Activated gamma-delta T cell treated with anti-CD3 and anti-CD28 coated beads, Interleukin-2, amount 50 U/mL, for 16 hours (primary cell): ENCODE measurements around the gene PAM16.

Experiments used
- DNase-seq: peaks from one replicate; pipeline ENCODE4 v3.0.0-alpha.2; 2020; ENCODE audit warnings: low read depth

Gene PAM16

DNA sequence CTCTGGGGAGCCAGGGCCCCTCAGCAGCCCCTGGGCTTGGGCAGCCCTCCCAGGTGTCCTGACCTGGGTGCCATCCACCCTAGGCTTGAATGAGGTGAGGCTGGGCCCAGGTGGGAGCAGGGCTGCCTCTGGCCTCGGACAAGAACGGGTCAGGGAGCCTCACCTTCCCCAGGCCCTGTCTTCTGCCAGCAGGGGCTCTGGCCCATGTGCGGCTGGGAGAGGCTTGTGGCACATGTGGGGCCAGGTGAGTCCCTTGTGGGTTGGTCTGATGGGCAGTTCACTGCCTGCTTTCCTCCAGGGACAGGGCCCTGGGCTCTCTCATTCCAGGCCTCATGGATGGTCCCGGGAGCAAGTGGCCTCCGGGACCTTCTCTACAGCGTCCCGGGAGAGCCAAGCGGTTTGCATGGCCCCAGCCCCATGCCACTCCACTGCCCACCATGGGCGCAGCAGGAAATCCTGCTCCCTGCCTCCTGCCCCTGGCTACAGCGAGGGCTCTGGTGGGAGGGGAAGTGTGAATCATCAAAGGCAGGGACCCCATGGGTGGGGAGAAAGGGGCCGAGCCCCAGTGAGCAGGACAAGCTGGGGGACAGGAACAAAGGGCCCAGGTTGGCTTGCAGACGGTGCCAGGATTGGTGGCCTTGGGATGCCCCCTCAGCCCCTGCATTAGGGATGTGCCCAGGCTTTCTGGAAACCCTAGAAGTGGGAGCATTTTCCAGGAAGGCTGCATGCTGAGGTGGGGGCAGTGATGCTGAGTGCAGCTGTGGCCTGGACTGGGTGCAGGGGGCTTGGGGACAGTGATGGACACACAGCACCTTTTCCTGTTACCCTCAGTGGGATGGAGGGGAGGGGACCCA lies 32.7 kb upstream of the PAM16 start:
- no peak for DNase-seq

DNA sequence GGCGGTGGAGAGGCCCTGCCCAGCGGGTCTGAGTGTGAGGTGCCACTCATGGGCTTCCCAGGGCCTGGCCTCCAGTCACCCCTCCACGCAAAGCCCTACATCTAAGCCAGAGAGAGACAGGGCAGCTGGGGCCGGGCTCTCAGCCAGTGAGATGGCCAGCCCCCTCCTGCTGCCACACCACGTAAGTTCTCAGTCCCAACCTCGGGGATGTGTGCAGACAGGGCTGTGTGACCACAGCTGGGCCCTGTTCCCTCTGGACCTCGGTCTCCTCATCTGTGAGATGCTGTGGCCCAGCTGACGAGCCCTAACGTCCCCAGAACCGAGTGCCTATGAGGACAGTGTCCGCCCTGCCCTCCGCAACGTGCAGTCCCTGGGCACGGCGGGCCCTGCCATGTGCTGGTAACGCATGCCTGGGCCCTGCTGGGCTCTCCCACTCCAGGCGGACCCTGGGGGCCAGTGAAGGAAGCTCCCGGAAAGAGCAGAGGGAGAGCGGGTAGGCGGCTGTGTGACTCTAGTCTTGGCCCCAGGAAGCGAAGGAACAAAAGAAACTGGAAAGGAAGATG lies 31.8 kb upstream of the PAM16 start:
- no peak for DNase-seq

DNA sequence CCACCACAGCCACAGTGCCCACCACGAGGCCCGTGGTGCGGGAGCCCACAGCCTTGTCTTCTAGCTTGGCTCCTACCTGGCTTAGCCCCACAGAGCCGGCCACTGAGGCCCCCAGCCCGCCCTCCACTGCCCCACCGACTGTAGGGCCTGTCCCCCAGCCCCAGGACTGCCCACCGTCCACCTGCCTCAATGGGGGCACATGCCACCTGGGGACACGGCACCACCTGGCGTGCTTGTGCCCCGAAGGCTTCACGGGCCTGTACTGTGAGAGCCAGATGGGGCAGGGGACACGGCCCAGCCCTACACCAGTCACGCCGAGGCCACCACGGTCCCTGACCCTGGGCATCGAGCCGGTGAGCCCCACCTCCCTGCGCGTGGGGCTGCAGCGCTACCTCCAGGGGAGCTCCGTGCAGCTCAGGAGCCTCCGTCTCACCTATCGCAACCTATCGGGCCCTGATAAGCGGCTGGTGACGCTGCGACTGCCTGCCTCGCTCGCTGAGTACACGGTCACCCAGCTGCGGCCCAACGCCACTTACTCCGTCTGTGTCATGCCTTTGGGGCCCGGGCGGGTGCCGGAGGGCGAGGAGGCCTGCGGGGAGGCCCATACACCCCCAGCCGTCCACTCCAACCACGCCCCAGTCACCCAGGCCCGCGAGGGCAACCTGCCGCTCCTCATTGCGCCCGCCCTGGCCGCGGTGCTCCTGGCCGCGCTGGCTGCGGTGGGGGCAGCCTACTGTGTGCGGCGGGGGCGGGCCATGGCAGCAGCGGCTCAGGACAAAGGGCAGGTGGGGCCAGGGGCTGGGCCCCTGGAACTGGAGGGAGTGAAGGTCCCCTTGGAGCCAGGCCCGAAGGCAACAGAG lies 31.0 kb upstream of the PAM16 start:
- DNase-seq: no peak

DNA sequence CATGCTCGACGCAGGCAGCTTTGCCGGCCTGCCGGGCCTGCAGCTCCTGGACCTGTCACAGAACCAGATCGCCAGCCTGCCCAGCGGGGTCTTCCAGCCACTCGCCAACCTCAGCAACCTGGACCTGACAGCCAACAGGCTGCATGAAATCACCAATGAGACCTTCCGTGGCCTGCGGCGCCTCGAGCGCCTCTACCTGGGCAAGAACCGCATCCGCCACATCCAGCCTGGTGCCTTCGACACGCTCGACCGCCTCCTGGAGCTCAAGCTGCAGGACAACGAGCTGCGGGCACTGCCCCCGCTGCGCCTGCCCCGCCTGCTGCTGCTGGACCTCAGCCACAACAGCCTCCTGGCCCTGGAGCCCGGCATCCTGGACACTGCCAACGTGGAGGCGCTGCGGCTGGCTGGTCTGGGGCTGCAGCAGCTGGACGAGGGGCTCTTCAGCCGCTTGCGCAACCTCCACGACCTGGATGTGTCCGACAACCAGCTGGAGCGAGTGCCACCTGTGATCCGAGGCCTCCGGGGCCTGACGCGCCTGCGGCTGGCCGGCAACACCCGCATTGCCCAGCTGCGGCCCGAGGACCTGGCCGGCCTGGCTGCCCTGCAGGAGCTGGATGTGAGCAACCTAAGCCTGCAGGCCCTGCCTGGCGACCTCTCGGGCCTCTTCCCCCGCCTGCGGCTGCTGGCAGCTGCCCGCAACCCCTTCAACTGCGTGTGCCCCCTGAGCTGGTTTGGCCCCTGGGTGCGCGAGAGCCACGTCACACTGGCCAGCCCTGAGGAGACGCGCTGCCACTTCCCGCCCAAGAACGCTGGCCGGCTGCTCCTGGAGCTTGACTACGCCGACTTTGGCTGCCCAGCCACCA lies 30.2 kb upstream of the PAM16 start:
- no peak for DNase-seq

DNA sequence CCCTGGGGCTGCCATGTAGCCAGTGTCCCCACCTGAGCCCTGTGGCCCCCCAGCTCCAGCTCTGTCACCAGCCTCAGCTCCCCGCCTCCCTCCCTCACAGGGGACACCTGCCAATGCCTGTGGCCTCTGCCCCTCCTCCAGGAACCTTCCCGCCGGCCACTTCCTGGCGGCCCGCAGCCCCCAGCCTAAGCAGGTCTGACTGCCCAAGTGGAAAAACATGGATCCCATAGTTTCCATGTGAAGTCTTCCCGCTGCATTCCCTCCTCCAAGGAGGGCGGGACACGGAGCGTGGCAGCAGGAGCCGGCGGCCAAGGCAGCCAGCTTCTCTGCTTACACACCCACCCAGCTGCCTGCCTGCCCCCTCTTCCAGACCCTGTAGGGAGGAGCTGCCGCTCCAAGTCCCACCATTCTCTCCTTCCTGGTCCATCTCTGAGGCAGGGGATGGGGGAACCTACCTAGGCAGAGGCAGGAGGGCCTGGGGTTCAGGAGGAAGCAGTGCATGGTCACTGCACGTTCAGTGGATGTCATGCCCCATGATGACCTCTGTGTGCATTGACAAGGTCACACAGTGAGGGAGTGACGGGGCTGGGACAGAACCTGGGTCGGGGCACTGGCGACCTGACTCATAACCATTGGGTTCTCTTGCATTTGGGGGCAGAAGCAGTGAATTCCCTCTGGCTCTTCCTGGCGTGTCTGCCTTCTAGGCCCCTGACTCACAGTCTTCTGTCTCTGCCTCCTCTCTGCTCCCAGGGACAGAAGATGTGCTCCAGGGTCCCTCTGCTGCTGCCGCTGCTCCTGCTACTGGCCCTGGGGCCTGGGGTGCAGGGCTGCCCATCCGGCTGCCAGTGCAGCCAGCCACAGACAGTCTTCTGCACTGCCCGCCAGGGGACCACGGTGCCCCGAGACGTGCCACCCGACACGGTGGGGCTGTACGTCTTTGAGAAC lies 29.3 kb upstream of the PAM16 start:
- DNase-seq: no peak

DNA sequence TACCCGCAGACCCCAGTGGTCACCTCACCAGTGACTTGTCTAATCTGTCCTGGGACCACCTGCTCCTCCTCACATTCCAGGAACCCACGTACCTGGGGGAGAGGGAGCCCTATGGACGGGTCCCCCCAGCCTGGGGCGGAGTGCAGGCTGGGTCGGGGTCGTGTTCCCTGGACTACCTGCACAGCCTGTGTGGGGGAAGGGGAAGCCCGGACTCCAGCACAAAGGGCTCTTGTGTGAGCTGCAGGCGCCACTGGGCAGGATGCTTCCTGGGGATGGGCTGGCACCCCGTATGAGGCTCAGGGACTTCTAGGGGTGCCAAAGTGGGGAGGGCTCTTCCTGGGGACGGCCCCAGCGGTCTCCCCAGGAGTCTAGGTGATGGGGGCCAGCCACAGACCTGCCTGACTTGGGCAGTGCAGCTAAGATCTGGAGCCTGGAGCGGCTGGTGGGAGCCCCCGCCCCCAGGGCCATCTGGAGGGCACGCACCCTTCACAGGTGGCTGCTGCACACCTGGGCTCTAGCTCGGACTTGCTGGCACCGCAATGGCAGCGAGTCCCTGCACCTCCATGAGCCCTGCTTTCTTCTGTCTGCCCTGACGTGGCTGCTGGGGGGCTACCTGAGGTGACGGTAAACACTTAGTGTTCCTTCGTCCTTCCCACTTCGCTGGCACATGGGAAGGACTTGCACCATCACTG lies 28.0 kb upstream of the PAM16 start:
- DNase-seq: no peak

DNA sequence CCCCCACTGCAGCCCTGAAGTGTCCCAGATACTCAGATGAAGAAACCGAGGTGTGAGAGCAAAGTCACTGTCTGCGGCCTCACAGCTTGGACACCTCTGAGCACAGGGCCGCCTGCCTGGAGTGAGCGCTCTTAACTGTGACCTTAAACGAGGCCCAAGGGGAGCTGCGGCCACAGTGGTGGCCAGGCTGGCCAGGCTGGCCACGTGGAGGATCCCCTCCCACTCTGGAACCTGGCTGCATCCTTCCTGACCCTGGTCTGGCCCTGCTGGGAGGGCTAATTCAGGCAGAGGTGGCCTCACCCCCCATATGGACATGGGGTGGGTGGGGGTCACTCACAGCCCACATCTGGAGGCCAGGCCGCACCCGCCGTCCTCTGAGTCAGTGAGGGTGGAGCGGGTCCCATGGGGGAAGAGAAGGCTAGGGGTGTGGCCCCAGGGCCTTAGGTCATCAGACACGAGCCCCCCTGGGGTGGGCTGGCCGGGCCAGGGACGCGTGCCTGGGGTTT lies 27.1 kb upstream of the PAM16 start:
- no peak for DNase-seq

DNA sequence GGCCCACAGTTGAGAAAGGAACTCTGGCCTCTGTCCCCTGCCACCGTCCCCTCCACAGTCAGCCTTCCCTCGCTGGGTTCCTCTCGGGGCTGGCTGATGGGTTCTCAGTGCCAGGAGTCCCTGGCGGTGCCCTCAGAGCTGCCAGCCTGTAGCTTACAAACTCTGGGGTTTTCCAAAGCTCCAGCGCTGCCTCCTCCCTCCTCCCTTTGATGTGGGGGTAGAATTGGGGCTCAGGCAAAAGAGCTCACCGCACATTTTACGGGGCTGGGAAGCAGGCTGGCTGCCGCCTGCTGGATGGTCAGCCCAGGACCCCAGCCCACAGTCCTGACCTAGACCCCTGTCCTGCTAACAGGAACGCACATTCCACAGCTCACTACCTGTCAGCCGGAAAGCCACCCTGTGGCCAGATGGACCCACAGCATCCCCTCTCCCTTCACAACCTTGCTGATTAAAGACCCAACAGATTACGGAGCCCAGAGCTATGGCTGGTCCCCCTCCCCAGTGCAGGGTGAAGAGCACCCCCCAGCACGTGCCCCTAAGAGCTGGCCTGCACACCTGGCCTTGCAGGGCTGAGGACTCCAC lies 26.5 kb upstream of the PAM16 start:
- no peak for DNase-seq

DNA sequence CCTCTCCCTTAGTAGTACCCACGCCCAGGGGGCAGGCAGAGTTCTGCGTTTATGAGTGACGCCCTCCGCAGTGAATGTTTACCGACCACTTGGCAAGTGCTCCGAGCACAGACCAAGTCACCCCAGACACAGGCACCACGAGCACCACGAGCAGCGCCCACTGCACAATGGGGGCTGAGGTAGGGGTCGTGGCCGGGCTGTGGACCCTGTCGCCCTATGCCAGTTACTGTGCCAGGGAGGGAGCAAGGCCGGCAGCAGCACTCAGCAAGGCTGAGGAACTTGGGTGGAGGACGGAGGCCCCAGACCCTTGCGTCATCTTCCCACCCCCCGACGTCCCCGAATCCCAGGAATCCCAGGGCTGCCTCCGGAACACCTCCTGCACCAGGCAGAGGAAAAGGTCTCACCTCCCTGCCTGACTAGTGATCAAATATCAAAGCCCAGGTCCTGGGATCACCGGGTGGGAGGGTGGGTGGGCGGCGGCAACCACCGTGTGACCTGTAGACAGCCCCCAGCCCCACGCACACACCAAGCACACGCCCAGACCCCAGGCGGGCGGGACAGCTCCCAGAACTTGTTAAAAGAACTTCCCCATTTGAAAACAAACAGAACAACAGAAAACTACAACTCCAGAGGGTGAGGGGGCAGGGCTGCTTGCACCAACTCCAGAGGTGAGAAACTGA lies 25.9 kb upstream of the PAM16 start:
- no peak for DNase-seq

DNA sequence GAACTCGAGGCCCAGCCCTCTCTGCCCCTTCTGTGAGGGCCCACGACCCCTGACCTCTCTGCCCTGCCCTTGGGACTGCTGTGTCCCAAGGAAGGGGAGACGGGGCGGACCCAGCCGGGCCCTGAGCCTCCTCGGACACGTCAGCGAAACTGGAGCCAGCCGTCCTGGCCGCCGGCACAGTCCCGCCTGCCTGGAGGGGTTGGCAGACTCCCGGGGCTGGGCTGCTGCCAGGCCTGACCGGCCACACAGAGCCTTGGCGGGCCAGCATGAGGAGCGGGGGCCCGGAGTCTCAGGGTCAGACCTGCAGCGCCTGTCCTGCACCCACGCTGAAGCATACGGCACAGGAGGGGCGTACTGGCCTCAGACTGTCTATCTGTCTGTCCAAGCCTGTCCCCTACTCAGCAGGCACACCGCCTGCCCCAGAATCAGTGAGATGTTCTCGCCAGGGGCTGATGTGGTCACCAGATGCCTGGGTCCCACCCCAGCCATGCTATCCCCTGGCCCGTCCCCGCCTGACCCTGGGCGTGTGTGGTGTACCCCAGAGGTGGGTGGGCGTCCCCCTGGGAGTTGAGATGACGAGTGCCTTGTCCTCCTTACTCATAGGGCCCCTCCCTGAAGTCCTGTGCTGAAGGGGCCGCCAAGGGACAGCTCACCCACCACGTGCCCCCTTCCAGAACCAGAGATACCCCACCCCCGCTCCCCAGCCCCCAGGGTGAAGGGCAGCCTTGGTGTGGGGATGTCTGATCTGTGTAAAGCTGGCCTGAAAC lies 25.2 kb upstream of the PAM16 start:
- DNase-seq: no peak

DNA sequence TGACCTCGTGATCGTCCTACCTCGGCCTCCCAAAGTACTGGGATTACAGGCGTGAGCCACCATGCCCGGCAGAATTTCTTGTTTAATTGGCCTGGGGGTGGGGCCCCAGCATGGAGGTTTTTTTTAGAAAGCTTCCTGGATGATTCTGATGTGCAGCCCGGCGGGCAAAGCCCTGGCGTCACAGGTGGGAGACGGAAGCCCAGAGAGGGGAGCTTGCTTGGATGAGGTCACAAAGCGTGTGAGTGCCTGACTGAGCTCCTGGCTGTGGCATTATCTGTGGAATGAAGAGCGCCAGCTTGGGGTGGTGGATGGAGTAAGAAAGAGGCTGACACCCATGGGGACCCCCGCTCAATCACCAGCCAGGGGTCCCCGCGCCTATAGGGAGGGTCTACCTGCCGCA lies 24.6 kb upstream of the PAM16 start:
- no peak for DNase-seq

DNA sequence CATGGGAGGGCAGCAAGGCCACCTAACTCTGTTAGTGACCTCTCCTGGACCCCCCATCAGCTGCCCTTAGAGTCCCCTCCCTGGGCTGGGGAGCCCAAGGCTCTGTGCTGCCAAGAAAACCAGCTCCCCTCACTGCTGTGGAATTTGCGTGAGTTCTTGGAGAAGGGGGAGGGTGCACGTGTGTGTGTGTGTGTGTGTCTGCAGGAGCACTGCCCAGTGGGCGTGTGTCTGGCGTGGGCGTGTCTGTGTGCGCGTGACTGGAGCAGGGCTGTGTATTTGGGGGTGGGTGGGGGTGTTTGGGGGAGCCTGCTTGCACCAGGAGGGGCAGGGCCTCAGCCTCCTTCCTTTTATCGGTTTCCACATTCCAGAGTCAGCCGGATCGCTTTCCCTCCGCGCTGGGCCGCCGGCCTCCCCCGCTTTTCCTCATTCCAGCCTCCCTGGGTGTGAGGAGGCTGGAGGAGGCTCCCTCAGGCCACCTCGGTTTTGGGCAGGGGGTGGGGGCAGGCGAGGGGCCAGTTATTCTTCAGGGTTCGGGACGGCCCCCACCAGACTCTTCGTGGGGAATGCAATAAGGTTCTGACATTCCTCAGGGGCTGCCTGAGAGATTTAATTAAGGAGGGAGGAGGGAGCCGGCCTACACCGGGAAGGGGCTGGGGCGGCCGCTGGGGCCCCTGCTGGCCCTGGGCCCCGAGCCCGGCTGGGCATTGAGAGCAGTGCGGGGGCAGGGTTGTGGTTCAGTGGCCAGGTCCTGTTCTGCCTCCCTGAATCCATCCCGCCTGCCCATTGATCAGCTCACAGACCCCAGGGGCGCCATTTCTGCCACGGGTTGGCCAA lies 23.0 kb upstream of the PAM16 start:
- no peak for DNase-seq

DNA sequence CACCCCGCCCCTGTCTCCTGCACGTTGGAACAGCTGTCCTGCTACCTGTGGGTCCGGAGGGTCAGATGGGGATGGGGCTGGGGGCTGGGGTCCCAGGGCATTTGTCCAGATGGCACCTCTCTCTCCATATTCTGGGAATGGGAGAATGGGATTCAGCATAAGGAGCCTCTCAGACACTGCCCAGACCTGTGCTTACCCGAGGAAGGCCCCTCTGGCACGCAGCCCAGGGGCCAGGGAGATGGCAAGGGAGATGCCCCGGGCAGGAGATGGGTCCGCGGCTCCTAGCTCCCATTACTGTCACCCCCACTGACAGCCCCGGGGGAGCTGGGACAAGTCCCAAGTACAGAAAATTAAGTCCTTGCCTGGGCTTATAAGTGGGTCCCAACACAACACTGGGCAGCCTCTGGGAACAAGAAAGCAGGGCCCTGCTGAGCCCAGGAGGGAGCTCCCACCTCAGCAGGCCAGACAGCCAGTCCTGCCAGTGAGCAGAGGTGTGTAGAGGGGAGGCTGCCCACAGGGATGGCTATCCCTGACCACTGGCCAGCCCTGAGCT lies 22.3 kb upstream of the PAM16 start:
- DNase-seq: no peak

DNA sequence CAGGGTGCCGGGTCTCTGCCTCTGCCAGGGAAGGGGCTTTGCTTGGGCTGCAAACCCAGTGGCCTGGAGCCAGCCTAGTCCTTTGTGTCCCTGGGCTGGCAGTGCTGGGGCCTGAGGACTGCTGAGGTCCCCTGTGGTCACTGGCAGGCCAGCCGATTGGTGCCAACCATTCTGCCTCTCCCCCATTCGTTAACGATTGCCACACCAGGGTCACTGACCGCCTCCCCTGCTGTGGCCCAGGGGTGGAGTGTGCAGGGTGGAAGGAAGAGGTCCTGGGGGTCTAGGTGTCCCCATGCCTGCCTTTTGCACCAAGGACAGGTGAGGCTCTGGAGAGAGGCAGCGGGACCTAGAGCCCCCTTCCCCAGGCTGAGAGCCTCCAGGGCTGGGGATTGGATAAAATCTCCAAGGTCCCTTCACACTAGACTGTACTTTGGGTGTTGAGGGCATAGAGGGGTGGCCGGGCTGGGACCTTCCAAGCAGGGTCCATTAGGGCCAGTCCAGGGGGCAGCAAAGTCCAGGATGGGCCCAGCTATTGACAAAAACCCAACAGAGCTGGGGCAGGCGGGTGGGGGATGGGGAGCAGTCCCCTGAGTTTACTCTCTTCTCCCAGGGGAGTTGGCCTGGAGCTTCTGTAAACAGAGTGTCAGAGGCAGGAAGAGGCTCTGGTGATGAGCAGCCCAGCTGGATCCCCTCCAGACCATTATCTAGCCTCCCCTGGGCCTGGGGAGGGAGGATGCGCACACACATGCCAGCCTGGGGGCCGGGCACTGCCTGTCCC lies 21.6 kb upstream of the PAM16 start:
- no peak for DNase-seq

DNA sequence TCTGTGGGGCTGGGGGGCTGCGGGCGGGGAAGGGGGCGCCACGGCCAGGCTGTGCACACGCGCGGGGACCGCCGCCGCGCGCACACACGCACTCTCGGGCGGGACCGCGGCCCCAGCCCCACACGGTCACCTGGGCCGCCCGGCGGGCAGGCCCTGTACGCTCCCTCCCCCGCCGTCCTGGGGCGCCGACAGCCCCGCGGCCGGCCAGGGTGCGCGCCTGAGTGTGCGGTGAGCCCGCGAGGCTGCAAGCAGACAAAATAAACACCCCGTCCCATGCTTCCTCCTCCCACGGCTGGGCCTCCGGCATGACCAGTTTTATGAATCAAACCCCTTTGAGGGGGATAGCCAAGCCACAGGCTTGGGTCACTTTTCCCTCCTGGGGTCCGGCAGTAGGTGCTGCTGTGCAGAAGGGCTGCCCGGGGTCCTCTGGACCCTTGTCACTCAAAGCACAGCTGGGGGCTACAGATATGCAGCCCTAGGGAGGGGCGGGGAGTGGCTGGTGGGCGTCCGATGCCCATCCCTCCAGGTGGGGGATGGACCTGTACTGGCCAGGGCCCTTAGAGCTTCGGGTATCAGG lies 21.0 kb upstream of the PAM16 start:
- no peak for DNase-seq
